Measurements from ENCODE around the gene UBE3C. TPM values are rescaled to one million over a fixed set of nuclear protein-coding genes. Genes with fewer than 3 reads are reported as not detected.
"Not testable (repeated sequence)": the region's sequence is repeated elsewhere in the genome, so short reads cannot be mapped to it uniquely, and the experiment has no call there.

UBE3C gene
- total RNA-seq, 1 donor from 2014 or later: 56.9 TPM

DNA sequence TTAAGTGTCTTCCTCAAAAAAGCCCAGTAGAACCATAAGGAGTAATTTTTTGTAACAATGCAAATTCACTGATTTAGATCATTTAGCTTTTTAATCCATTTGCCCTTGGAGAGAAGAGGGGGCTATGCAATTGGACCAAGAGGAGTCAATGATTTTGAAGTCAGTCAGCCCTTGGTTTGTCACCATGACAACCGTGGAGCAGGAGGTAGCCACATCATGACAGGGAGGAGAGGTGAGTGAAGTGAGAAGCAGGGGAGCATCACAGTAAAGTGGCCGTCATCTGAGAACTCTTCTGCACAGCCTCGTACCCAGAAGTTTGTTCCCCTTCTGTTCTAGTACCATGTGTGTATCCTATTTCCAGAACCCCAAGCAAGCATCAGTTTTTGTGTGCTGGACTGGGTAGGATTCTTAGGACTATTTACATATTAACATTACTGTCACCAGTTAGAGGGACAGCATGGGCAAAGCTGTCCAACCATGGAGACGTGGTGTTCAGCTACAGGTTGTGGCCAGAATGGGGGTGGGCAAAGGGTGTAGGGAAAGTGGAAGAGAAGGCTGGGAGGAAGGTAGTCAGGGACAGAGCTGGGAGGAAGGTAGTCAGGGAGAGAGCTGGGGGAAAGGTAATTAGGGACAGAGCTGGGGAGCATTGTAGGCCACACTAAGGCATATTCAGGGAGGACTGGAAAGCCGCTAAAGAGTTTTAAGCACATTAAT lies 13.1 kb downstream of the UBE3C start:
- TF ChIP-seq, protein P1, sequence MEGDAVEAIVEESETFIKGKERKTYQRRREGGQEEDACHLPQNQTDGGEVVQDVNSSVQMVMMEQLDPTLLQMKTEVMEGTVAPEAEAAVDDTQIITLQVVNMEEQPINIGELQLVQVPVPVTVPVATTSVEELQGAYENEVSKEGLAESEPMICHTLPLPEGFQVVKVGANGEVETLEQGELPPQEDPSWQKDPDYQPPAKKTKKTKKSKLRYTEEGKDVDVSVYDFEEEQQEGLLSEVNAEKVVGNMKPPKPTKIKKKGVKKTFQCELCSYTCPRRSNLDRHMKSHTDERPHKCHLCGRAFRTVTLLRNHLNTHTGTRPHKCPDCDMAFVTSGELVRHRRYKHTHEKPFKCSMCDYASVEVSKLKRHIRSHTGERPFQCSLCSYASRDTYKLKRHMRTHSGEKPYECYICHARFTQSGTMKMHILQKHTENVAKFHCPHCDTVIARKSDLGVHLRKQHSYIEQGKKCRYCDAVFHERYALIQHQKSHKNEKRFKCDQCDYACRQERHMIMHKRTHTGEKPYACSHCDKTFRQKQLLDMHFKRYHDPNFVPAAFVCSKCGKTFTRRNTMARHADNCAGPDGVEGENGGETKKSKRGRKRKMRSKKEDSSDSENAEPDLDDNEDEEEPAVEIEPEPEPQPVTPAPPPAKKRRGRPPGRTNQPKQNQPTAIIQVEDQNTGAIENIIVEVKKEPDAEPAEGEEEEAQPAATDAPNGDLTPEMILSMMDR (IDR thresholded peaks at IDR 0.05): no peak

DNA sequence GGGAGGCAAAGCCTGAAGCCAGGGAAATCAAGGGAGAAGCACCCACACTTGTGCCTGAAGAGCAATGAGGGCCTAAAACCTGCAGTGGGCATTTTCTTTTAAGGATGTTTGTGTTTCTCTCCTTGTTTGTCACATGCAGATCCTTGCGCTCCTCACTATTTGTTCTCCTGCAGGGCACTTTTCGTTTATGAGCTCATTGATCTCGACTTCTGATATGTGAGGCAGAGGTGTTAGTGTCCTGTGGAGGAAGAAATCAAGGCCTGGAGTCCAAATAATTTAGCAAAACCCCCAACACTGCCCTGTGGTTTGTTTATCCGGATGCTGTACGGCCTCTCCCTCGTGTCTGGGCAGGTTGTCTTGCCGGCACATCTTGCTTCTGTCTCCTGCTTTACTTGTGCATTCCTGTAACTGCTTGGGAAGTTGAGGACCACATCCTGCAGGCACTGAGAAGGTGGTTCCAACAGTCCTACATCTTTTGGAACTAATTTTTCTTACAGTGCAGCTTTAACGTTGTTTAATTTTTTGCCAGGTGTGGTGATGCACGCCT lies 13.7 kb downstream of the UBE3C start:
- no peaks in the 10 kb centered on the region for H3K36me3 ChIP-seq
- no peak overlapping the region for H3K4me3 ChIP-seq
- no peak for DNase-seq
- no peak for ATAC-seq
- H3K27ac ChIP-seq: no peak overlapping the region
- intact Hi-C loops (cut with DNase I): no loop called here
- TF ChIP-seq, protein P1 (IDR thresholded peaks at IDR 0.05): no peak
- H3K4me1 ChIP-seq: peaks cover 10% of the 10 kb centered on the region
- no peaks in the 10 kb centered on the region for H3K27me3 ChIP-seq
- H3K9me3 ChIP-seq: no peaks in the 10 kb centered on the region

More for the DNA sequence above, 13.1 kb downstream of the UBE3C start:
- Histone ChIP-seq H3K4me3 (no peak overlapping the region), H3K27me3 (no peaks in the 10 kb centered on the region), H3K4me1 (peaks cover 10% of the 10 kb centered on the region), H3K27ac (no peak overlapping the region), H3K9me3 (no peaks in the 10 kb centered on the region), H3K36me3 (no peaks in the 10 kb centered on the region)
- ATAC-seq (no peak), DNase-seq (no peak)
- intact Hi-C loops (cut with DNase I): no loop called here

DNA sequence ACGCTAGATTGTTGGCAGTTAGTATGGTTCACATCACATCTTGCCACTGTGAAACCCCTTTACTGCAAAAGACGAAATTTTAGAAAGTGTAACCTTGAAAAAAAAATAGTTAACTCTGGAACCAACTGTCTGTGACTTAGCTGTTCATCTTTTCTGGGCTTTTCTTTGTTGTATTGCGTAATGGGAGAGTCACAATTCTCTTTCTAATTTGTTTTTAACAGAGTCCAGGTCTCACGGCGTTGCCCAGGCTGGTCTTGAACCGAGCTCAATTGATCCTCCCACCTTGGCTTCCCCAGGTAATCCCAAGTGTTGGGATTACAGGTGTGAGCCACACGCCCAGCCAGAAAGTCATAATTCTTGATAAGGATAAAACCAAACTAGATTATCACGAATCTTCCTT lies 14.5 kb downstream of the UBE3C start:
- Histone ChIP-seq H3K27me3 (no peaks in the 10 kb centered on the region), H3K27ac (no peak overlapping the region), H3K4me3 (no peak overlapping the region), H3K36me3 (no peaks in the 10 kb centered on the region), H3K9me3 (no peaks in the 10 kb centered on the region), H3K4me1 (peaks cover 10% of the 10 kb centered on the region)
- intact Hi-C loops (cut with DNase I): no loop called here
- TF ChIP-seq, protein P1 (IDR thresholded peaks at IDR 0.05): no peak
- ATAC-seq: no peak
- no peak for DNase-seq

DNA sequence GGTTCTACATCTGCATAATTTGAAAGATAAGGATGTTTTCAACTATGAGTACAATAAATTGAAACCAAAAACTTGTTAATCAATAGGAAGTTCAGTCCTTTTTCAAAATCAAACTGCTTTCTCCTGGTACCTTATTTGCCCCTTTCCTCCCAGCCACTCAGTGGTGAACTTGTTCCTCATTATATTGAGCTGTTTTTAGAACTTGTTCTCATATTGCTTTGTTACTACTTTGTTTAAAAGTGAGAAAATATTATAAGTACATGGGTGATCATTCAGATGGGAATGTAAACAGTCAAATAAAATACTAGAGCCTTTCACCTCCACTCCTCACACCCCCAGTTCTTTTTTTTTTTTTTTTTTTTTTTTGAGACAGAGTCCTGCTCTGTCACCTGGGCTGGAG lies 17.2 kb downstream of the UBE3C start:
- no peak overlapping the region for H3K27ac ChIP-seq
- H3K36me3 ChIP-seq: no peaks in the 10 kb centered on the region
- peaks cover 6% of the 10 kb centered on the region for H3K4me1 ChIP-seq
- DNase-seq (no peak), ATAC-seq (no peak)
- TF ChIP-seq, protein P1 (IDR thresholded peaks at IDR 0.05): no peak
- H3K9me3 ChIP-seq: no peaks in the 10 kb centered on the region
- H3K4me3 ChIP-seq: no peak overlapping the region
- intact Hi-C loops (cut with DNase I): no loop called here
- no peaks in the 10 kb centered on the region for H3K27me3 ChIP-seq

DNA sequence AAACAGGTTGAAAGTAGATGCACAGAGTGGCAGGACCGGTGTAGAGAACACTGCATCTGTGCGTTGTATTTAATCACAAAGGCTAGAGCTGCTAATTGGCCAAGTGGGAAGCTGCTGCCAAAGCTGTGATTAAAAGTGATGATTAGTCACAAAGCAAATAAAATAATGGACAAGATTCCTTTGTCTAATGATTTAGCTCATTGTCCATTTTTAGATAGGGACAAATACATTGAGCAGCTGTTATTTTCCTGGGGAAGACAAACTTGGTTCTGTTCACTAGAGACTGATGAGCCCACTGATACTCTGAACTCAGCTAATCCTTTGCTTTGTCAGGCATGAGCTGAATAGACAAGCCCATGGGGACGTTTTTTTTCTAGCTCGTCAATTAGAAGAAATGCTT lies 19.7 kb downstream of the UBE3C start:
- Histone ChIP-seq H3K27me3 (no peaks in the 10 kb centered on the region), H3K9me3 (no peaks in the 10 kb centered on the region), H3K36me3 (no peaks in the 10 kb centered on the region), H3K4me3 (no peak overlapping the region), H3K4me1 (peaks cover 6% of the 10 kb centered on the region), H3K27ac (no peak overlapping the region)
- DNase-seq: no peak
- TF ChIP-seq, protein P1 (IDR thresholded peaks at IDR 0.05): no peak
- intact Hi-C loops (cut with DNase I): no loop called here
- ATAC-seq: no peak

DNA sequence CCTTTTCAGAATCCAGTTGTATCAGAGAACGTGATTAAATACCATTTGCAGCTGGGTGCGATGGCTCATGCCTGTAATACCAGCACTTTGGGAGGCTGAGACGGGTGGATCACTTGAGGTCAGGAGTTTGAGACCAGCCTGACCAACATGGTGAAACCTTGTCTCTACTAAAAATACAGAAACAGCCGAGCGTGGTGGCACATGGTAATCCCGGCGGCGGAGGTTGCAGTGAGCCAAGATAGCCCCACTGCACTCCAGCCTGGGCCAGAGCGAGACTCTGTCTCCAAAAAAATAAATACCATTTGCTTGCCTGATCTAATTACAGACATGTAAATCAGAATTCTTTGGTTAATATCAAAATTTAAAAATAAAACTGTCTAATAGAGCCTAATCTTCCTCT lies 20.8 kb downstream of the UBE3C start:
- H3K36me3 ChIP-seq; H3K4me1 ChIP-seq; ATAC-seq; H3K4me3 ChIP-seq; H3K27me3 ChIP-seq; intact Hi-C loops (cut with DNase I); DNase-seq; H3K27ac ChIP-seq; H3K9me3 ChIP-seq: not testable (repeated sequence)

All from upper lobe of right lung (tissue), 1 donor.